Measurements from ENCODE around the gene CAMTA1.
"Not testable (repeated sequence)": the region's sequence is repeated elsewhere in the genome, so short reads cannot be mapped to it uniquely, and the experiment has no call there.

CAMTA1 gene

DNA sequence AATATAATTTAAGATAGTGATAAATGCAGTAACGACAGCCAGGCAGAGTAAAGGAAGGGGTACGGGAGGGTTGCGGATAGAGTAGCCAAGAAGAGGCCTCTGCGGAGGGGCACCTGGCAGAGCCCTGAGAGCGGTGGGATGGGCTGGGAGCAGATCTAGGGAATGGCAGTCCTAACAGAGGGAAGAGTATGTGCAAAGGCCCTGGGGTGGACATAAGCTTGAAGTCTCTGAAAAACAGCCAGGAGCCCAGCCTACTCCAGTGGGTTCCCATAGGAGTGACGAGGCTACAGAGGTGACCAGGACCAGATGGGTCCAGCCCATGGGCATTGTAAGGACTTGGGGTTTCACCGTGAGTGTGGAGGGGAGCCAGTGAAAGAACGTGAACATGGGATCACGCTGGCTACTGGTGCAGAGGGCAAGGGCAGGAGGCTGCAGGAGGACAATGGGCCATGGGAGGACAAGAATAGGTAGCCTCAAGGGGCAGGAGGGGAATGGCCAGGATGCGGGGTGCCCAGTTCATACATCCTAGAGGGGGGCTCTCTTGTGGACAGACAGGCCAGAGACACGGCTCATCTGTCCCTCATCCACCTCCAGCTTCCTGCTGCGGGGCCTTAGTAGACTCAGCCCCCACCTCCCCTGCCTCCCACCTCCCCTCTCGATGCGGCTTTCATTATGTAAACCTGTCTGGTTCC is 800.1 kb downstream of the CAMTA1 start:
- in situ Hi-C loops (cut with MboI; ENCODE audit: low sequenced_read_pairs), result no loop called here

- in situ Hi-C loops (cut with MboI; ENCODE audit: low sequenced_read_pairs), result no loop called here
Measured at GRCh38 chr1:7586031-7586941, 801.0 kb downstream of the CAMTA1 start.

- in situ Hi-C loops (cut with MboI; ENCODE audit: low sequenced_read_pairs), result no loop called here
Measured at GRCh38 chr1:7587108-7587772, 802.0 kb downstream of the CAMTA1 start.

- in situ Hi-C loops (cut with MboI; ENCODE audit: low sequenced_read_pairs), result no loop called here
Measured at GRCh38 chr1:7587773-7588456, 802.7 kb downstream of the CAMTA1 start.

- in situ Hi-C loops (cut with MboI; ENCODE audit: low sequenced_read_pairs), result no loop called here
Measured at GRCh38 chr1:7588457-7588827, 803.2 kb downstream of the CAMTA1 start.

DNA sequence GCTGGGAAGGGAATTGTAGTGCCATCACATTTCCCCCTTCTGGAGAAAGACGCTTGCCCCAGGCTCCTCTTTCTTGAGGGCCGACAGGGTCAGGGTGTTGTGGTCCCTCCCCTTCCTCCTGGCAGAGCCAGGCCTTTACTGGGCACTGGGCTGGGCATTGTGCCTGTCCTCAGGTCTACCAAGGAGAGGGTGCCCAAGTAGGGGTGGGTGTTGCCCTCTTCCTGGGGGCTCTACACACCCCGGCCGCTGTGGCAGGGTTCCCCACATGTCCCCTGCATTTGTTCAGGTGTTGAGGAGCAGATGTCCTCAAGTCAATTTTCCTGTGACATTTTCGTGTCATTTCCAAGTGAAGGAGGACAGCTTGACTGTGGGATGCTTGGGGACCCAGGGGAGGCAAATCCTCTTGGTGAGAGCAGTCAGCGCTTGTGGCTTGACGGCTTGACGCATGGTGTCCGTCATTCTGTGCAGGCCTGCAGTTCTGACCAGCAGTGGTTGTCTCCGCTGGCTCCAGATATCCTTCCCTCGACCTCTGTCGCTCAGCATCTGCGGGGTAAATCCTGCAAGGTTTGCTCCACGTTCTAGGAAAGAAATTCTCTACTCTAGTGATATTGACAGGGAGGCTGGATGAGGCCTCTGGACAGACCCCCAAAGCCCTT is 804.0 kb downstream of the CAMTA1 start:
- in situ Hi-C loops (cut with MboI; ENCODE audit: low sequenced_read_pairs), result no loop called here

DNA sequence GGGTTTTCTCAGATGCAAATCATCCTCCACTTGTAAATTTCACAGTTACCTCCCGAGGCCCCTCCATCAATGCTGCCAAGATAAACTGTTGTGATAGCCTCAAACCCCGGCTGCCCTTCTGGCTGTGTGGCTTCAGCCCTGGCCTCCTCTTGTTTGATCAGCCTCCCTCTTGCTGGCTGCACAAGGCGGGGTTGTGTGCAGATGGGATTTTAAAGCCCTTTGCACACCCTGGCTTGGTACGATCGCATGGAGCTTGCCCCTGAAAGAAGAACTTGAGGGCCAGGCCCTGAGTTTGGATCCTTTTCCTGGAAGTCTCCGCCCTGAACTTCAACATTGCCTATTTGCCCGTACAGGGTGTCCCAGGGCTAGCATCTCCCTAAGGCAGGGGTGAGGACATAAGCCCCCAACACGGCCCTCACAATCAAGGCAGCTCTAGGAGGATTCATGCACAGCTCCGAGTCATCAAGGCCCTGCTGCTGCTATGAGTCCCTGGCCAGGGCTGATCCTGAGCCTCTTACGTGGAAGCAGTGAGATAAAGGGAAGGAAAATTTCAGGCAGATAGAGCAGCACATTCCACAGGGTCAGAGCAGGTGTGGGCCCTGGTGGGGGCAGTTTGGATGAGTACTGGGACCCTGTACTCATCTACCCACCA is 804.6 kb downstream of the CAMTA1 start:
- in situ Hi-C loops (cut with MboI; ENCODE audit: low sequenced_read_pairs), result no loop called here

DNA sequence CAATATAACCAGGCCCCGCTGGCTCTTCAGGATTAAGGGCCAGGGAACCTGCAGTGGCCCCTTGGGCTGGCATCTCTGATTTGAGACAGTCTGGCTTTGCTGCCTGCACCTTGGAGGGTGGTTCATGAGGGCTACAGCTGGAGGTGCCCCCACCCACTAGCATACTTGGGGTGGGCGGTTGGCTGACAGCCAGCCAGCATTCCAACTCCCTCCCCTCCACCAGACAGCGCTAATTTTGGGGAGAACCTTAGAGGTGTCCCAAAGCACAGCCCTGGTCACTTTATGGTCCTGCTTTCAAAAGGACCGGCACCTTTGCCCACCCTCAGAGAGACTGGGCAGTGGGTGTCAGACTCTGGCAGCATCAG is 805.2 kb downstream of the CAMTA1 start:
- in situ Hi-C loops (cut with MboI; ENCODE audit: low sequenced_read_pairs), result no loop called here

DNA sequence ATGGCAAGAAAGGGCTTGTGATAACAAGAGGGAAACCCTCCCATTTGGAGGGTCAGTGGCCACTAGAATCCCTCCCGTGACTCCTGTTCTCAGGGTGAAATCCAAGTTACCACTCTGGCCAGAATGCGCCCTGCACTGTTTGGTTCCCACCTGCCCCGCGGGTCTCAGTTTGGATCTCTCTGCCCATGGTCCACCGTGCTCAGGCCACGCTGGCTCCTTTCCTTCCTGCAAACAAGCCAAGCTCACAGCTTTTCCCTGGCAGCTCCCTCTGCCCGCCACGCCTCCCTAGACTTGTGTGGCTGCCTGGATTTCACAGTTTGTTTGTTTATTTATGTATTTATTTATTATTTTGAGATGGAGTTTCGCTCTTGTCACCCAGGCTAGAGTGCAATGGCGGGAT is 806.3 kb downstream of the CAMTA1 start:
- in situ Hi-C loops (cut with MboI; ENCODE audit: low sequenced_read_pairs), result no loop called here

GRCh38 chr1:7592120-7592798 is 807.0 kb downstream of the CAMTA1 start:
- in situ Hi-C loops (cut with MboI; ENCODE audit: low sequenced_read_pairs), result no loop called here

- in situ Hi-C loops (cut with MboI; ENCODE audit: low sequenced_read_pairs), result no loop called here
Measured at GRCh38 chr1:7594002-7594713, 808.9 kb downstream of the CAMTA1 start.

GRCh38 chr1:7594714-7595295 is 809.6 kb downstream of the CAMTA1 start:
- in situ Hi-C loops (cut with MboI; ENCODE audit: low sequenced_read_pairs), result no loop called here

GRCh38 chr1:7595336-7595735 is 810.1 kb downstream of the CAMTA1 start:
- in situ Hi-C loops (cut with MboI; ENCODE audit: low sequenced_read_pairs), result no loop called here

GRCh38 chr1:7596126-7596965 is 811.1 kb downstream of the CAMTA1 start:
- in situ Hi-C loops (cut with MboI; ENCODE audit: low sequenced_read_pairs), result no loop called here

GRCh38 chr1:7598058-7598457 is 812.8 kb downstream of the CAMTA1 start:
- in situ Hi-C loops (cut with MboI; ENCODE audit: low sequenced_read_pairs), result not testable (repeated sequence)

GRCh38 chr1:7604906-7605305 is 819.7 kb downstream of the CAMTA1 start:
- in situ Hi-C loops (cut with MboI; ENCODE audit: low sequenced_read_pairs), result not testable (repeated sequence)

DNA sequence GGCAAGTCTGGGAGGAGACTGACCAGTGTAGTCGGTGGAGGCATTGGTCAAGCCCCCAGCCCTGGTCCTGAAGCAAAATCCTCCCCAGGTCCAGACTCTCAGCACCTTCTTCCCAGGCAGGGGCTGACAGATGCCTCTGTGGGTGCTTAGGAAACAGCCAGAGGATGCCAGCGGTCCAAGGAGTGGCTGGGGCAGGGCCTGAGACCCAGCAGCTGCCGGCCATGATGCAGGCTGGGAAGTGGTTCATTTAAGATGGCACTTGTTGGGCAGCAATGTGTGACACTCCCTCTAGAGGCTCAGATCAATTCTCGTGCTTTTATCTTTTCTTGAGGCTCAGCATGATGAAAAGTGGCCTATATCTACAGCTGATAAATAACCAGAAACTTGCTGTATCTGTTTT is 820.8 kb downstream of the CAMTA1 start:
- in situ Hi-C loops (cut with MboI; ENCODE audit: low sequenced_read_pairs), result no loop called here

GRCh38 chr1:7607097-7607496 is 821.8 kb downstream of the CAMTA1 start:
- in situ Hi-C loops (cut with MboI; ENCODE audit: low sequenced_read_pairs), result no loop called here

All from HL-60/S4 treated with retinoic acid at 250 ng/mL for 4 days and 3 days (cell line).